Measurements from ENCODE around the gene WHRN.
A peak's percentile ranks its signal among the peaks of the same experiment; 100 is the strongest.

WHRN gene

DNA sequence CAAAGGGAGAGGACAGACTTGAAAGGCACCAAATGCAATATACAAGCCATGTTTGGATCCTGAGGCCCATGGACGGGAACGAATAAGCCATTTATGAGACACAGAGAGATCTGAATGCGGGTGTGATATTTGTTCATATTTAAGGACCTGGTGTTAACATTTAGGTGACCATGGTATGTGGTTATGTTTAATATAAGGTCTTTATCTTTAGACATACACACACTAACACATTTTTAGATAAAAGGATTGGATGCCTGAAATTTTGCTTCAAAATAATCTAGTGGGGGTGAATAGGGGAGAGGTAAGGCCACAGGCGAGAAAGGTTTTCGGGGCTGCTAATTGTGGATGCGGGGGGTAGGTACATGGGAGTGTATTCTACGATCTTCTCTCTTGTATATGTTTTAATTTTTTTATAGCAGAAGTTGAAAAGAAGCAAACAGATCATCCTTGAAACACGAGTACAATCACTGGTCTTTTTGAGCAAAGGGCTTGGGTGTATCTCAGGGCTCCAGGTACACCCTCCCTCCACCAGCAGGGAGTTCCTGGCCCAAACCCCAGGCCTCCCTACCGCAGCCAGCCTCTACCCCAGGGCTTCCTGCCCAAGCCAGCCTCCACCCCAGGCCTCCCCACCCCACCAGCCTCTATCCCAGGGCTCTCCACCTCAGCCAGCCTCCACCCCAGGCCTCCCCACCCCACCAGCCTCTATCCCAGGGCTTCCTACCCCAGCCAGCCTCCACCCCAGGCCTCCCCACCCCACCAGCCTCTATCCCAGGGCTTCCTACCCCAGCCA, 129.7 kb downstream of the WHRN start:
- DNase-seq, result no peak

DNA sequence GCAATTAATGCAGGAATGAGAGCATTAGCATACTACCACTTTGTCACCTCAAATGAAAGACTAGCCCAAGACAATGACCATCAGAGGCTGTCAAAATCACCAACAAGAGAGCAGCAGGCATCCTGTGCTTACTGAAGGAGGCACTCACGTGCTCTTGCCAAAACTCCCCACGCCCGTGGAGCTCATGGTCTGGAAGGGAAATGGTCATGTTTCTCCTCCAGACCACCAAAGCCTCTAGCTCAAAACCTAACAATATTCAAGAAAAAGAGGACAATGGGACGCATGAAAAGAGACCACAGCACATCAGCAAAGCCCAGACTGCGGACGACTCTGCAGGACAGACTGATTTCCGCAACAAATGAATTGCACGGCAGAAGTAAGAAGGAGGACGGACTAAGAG, 130.3 kb downstream of the WHRN start:
- no peak for DNase-seq

DNA sequence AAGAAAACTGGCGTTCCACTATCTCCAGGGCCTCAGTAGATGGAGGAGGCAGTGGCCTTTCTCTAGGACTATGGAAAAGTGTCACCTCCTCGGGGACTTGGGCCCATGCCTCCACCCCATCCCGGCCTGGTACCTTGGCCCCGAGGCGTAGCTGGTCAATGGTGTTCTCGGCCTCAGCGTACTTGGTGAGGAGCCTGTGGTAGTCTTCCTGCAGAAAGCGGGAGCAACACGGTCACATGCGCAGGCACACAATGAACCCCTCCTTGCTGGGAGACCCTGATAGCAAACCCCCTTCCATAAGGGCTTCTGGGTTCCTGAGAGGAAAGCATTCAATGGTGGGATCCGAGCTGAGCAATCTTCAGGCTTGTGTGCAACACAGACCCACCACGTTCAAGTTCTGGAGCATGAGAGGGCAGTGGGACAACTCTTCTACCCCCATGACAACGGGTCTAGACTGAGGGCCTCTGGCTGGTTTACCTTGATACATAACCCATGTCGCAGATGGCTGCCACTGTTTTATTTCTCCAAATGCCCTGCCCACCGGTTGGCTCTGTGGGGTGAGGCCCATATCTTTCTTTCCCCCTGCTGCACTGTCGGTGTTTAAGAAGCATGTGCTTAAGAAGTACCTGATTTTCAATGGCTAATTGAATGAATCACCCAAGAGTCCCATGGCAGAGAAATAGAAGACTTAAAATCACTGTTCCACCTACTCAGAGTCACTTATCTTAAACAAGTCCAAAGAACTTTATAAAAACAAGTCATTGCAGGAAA, 131.1 kb downstream of the WHRN start:
- no peak for DNase-seq

DNA sequence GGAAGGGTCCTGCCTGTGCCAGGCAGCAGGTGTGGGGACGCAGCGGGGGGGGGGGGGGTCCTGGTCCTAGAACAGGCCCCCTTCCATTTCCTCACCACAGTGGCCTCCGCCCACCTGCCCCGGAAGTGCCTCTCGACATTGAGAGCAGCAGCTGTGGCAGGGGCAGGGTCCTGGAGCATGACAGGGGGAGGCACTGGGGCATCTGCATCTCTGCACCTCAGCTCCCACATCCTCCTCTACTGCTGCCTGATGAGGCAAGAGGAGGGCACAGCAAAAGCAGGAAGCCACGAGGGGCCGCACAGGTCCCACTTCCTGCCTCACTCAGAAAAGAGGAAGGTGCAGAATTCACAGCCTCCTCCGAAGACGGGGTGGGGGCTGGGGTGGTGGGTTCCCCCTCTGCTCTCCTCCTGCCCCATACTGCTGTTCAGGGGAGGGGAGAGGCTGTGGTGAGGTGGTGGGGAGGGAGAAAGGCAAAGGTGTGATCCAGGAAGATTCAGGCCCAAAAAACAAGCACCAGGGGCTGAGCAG, 132.3 kb downstream of the WHRN start:
- peak; percentile 88 for DNase-seq

DNA sequence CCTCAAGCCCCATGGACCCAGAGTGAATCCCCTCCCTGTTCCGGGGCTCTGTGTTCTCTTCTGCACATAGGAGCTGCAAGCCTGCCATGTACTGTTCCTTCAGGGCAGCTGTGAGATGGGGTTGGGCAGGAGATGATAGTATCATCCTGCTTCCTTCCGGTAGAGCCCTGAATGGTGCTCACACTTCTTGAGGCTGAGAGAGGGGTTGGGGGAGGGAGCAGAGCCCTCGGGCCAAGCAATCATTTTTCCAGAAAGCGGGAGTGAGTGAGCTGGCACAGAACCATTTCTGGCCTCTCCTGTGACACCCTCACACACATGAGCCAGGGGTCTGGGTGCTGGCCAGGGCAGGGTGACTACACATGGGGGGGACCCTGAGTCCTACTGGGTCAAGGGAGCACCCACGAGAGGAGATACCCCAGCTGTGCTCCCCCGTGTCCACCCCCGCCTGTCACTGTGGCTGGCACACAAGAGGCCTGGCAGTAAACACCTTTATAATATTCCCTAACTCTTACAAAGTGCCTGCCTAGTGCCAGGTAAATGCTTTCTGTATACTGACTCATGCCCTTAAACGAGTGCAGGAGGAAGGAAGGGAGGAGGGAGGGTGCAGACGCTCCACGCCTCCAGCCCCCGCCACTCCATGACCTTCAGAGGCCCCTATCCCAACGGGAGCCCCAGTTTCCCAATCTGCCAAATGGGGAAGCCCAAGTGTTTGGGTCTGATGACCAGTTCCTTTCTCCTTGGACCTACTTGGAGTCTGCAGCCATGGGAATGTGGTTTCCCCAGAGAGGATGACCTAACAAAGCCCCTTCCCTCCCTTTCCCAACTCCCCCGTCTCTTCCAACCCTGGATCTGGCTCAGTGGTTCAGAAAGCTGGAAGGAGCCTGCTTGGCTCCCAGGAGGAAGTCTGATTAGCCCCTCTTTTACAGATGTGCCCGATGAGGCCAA, 133.0 kb downstream of the WHRN start:
- peak; percentile 71 for DNase-seq

DNA sequence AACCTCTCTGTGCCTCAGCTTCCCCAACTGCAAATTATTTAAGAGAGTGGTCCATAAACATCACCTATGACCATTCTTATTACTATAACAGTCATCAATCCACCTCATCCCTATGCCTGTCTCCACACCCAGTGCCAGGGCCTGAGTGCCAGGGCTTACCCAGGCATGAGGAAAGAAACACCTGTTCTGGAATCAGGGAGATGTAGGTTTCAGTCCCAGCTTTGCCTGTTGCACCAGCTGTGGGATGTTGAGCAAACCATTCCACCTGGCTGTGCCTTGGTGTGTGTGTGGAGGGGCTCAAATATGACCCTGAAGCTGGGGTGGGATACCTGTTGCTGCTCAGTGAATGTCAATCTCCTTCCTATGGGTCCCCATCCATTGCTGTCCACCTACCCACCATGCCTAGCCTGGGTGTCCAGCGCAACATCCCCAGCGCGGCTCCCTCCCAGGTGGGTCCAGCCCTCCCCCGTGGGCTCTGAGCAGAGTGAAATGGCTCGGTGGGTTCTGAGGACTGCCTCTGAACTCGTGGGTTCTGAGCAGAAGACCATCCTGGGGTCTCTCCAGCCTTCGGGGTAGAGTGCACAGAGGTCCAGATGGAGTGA, 133.8 kb downstream of the WHRN start:
- DNase-seq, result no peak

DNA sequence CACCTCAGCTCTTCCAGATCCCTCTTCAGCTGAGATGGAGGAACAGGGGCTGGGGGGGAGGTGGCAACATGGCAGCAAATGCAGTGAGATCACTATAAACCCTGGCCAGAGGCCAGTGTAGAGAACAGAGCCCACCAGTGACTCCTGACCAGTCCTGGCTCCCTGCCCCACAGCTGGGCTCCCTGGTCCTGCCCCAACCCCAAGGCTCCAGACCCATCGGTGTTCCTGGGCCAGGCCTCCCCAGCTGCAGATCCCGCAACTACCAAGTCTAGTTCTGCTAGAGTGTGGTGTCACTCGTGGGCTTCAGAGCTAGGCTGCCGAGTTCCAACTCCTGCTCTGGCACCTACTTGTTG, 134.3 kb downstream of the WHRN start:
- DNase-seq, result no peak

DNA sequence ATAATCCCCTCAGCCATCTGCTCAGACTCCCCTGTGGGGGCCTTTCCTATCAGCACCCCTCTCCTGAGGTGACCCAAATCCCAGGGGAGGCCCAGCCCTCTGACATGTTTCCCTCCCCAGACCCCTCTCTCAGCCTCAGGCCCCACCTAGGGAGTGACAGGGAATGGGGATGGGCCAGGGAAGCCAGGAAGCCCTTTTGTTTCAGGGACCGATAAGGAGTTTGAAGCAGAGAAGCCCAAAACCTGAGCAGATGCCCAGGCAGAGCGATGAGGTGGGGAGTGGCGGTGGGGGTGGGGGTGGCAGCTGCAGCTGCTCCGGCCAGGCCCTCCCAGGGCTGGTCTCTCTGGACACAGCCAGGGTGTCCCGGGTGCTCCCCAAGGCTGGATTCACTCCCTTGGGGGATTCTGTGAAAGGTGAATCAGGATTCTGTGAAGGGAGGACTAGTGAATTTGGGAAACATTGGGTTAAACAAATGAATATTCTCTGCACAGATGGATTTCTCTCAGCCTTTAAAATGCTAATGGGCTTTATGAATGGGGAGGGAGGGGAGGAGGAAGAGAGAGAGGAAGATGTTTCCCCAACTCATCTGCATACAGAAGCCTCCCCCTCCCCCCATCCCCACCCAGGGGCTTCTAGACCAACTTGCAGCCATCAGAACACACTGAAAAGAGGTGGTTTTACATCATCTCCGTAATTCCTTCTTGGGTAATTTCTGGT, 134.9 kb downstream of the WHRN start:
- DNase-seq, result no peak

DNA sequence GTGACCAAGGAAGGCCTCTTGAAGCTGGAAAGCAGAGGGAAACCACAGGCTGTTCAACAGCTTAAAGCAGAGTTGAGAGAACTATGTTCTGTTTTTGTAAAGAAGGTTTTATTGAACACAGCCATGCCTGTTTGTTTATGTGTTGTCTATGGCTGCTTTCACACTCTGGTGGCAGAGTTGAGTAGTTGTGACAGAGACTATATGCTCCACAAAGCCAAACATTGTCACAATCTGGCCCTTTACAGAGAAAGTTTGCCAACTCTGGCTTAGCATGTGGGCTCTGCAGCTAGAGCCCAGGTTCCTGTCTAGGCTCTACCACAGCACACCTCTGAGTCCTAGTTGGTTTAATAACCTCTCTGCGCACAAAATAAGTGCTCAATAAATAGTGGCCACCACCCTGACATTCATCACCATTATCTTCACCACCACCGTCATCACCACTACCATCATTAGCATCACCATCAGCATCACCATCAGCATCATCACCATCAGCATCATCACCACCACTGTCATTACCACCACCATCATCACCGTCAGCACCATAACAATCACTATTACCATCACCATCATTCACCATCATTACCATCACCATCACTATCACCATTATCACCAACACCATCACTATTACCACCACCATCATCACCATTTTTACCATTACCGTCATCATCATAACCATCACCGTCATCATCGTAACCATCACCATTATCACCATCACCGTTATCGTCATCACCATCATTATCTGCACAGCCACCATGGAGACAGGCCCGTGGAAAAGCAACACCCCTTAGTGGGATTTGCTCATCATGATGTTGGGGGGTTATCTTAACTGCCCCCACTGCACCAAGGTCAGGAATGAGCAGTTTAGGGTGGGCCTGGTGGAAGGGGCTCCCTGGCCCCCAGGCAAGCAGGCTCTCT, 135.8 kb downstream of the WHRN start:
- peak; percentile 55 for DNase-seq

DNA sequence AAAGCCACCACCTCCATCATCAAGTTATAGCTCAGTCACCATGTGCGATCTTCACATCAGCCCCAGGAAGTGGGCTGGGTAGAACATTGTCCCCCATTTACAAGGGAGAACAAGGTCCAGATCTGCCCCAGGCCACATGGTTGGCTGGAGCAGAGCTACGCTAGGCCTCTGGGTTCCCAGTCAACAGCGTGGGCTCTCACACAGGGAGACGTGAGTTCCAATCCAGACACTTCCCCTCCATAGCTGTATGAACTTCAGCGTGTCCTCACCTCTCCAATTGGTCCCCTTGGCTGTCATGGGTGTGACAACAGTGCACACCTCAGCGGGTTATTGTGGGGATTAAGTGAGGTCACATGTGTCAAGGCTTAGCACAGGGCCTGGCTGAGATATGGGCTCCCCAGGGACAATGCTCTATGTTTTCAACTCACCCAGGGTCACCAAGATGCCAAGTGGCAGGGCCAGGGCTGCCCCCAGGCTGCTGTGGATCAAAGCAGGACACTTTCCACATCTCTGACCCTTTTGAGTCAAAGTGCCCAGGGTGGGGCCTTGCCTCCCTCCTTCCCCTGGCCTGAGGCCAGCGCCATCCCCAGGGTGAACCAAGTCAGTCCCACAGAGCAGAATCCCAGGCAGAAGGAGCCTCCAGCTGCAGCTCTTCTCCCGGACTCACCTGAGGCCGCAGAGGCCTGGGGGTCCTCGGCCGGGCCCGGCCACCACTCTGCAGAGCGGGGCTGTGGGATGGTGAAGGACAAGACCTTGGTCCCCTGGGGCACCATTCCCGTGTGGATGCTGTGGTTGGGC, 137.3 kb downstream of the WHRN start:
- DNase-seq, result no peak

DNA sequence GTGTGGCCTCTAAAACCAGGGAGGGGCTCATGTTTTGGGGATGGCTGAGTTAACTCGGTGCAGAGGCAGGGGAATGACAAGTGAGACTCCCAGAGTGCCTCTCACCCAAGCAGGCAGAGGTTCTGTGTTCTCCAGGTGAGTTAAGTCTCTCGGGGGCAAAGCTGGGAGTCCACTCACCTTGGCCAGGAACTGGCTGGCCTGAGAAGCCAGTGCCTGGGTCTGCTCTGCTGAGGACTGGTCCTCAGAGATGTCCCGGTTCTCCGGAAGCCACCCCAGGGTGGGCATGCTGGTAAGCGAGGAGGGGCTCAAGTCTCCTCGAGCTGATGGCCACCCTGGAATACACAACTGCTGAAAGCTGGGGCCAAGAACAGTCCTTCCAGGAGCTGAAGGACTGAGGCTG, 137.9 kb downstream of the WHRN start:
- no peak for DNase-seq

DNA sequence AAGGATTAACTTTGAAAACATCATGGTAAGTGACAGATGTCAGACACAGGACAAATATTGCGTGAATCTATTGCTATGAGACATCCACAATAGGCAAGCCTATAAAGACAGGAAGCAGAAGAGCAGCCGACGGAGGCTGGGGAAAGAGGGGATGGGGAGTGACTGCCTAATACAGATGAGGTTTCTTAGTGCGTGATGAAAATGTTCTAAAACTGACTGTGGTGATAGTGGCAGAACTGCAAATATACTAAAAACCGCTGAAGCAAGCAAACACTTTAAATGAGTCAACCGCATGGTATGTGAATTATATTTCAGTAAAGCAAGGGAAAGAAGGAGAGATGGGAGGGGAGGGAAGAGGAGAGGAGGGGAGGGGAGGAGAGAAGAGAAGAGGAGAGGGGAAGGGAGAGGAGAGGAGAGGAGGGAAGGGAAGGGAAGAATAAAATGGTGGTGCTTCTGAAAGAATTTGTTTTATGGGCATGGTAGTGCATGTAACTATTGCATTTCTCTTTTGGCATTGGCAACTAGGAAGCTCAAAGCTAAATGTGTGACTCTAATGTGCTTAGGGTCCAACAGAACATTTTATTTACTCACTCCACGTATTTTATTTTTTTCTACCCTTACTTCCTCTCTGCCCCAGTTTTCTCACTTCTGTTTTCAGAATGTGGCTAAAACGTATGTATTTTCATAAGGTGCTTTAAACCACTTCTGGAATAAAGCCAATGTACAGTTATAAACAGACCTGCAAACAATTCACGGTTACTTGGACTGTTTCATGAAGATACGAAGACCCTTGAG, 138.7 kb downstream of the WHRN start:
- DNase-seq, result peak; percentile 48

DNA sequence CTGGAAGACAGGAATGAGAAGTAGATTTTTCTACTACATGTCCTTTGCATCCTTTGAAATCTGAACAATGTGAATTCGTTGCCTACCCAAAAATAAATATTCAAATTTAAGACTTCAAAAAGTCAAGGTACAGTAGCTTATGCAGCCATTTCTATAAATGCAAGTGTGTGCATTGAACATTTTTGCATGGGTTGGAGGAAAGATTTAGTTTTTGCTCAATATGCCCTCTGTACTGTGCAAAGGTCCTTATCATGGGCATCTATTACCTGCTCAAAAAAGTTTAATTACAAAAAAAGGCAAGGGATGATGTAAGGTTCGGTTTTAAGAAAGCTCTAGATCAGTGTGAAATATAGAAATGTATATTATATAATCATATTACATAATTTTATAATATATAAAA, 140.1 kb downstream of the WHRN start:
- no peak for DNase-seq

DNA sequence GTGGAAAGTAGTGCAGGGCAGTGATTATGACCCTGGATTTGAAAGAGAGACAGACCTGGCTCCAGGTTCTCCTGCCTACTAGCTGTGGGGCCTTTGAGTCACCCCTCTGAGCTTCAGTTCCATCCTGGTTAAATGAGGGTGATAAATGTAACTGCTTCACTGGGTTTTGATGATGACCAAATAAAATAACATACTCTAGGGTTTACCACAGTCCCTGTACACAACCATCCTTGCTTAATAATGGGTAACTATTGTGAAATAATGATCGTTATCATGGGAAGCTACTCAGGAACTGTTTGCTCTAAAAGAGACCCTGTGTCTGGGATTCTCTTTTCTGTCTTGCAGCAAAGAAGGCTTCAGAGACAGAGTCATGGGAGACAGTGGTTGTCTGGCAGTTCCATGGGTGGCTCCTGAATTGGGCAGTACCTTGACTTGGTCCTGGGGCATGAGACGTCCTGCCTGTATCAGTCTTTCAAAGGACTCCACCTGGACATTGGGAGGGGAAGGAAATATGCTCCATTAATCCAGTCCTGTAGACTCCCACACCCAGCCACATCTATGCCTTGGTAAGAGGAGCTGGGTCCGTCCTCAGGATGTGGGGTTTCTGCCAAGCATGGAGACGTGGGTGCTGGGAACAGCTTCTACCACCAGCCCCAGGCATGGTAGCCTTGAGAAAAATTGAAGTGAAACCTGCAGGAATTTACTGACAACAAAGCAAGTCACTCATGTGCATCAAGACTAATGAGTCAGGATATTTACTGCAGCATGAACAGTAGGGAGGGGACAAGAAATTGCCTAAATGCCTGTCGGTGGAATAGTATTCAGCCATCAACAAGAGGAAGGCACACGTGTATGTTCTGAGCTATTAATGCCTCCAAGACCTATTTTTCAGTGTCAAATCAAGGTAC, 140.9 kb downstream of the WHRN start:
- no peak for DNase-seq

DNA sequence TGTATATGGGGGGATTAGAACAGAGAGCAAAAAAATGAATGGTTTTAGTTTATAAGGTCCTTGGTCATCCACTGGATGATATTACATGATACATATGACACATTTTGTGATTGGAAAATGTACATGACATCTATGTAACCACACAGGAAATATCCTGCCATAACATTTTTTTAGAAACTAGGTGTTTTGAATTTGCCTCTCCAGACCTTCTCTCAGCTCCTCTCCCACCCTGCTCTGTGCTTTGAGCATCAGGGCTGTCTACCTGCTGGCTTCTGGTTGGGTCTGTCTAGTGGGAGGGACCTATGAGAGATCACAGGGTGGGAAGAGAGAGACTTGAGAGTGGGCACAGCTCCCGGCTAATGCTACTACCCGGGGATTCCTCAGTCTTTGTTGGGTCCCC, 141.8 kb downstream of the WHRN start:
- DNase-seq, result no peak

DNA sequence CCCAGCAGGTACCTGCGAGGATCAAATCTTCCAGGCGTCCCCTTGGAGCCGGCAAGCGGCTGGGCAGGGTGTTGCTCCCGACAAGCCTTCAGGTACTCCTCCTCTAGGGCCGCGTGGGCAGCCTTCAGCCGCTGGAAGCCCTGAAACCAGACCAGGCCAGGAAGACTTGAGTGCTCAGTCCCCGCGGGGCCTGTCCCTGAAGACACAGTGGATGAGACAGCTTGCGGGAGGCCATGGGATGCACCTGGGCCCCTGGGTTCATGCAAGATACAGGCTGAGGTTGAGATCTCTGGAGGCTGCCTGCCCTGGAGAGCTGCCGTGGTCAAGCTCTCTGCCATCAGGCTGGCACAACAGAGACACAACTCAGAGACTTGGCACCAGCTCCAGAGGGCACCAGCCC, 142.9 kb downstream of the WHRN start:
- no peak for DNase-seq

DNA sequence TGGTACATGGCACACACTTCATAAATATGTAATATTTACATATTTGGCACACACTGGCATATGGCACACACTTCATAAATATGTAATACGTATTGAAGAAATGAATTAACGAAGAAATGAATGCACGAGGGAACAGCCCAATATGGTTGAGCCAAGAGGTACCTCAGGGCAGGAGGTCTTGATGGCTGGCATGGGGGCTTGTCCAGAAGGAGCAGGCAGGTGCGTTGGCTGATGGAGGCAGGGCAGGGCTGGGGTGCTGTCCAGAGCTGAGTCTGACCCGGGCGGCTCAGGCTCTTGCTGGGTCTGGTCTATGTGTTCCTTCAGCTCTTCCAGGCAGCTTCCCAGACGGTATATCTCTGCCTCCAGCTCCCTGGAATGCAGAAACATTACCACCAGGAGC, 143.7 kb downstream of the WHRN start:
- DNase-seq, result no peak

DNA sequence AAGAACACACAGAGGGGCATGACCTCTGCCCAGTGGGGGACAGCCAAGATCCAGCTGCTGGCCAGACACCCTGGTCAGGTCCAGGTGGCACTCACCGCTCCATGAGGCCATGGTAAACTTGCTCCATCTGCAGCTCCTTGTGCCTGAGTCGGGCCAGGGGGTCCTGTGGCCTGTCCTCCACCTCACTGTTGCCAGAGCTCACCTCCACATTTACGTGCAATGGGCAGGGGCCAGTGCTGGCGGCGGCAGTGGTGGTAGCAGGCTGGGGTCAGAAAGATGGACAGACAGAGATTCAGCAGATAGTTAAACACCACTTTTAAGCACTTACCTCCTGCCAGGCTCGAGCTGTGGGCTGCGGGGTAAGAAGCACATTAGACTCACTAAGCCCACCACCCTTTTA, 145.5 kb downstream of the WHRN start:
- DNase-seq, result no peak
